PC-3 (cell line): ENCODE results near the gene ETNK1. TPM values are rescaled to one million over a fixed set of nuclear protein-coding genes. Genes with fewer than 3 reads are reported as not detected.

Experiments used
- ATAC-seq: fragments of 200-7000 bp; cut with Tn5 transposase; 2 replicates; pipeline ENCODE4 v1.9.1; 2020; ENCODE audit warnings: mild to moderate bottlenecking, moderate library complexity
- BruUV-seq: library from RNA; stranded (reverse); fragments of 400-500 nt; replicated peaks from 2 replicates; lab custom pipeline; 2021; lab: Mats Ljungman, UMichigan
- CTCF ChIA-PET: fragments of 300-600 bp; sonication (Branson Sonifier 250); formaldehyde crosslinking; loops from one replicate; lab custom pipeline; 2022; ENCODE audit warnings: antibody characterized with exemption; lab: Charles Lee
- POLR2A ChIA-PET: fragments of 300-600 bp; sonication (Branson Sonifier 250); formaldehyde crosslinking; loops from one replicate; lab custom pipeline; 2022; ENCODE audit warnings: antibody characterized with exemption; ENCODE audit not compliant: unreplicated experiment; lab: Charles Lee
- DNase-seq: peaks from one replicate; pipeline ENCODE4 v3.0.0-alpha.2; 2015
- H2AFZ ChIP-seq: fragments of 300-600 bp; sonication (generic); 2 replicates; pipeline ENCODE4 v1.6.0; 2016; ENCODE audit warnings: antibody characterized with exemption, low read length
- H3F3A ChIP-seq: fragments of 300-600 bp; sonication (generic); one replicate; pipeline ENCODE4 v1.6.0; 2017; ENCODE audit warnings: antibody characterized with exemption, low read length, control low read depth, mild to moderate bottlenecking; ENCODE audit not compliant: unreplicated experiment
- H3K27ac ChIP-seq: fragments of 300-600 bp; sonication (generic); 2 replicates; pipeline ENCODE4 v1.5.1; 2016; ENCODE audit warnings: mild to moderate bottlenecking, low read length
- H3K27me3 ChIP-seq: fragments of 300-600 bp; sonication (generic); 2 replicates; pipeline ENCODE4 v1.6.1; 2016; ENCODE audit warnings: low read length, mixed read lengths
- H3K36me3 ChIP-seq: fragments of 300-600 bp; sonication (generic); 2 replicates; pipeline ENCODE4 v1.6.1; 2016; ENCODE audit warnings: low read depth, mixed run types, low read length, mixed read lengths
- H3K4me1 ChIP-seq: fragments of 300-600 bp; sonication (generic); 2 replicates; pipeline ENCODE4 v1.5.1; 2016; ENCODE audit warnings: low read length; ENCODE audit not compliant: insufficient read depth
- H3K4me2 ChIP-seq: fragments of 300-600 bp; sonication (generic); 2 replicates; pipeline ENCODE4 v1.6.0; 2016; ENCODE audit warnings: low read length
- H3K4me3 ChIP-seq: fragments of 300-600 bp; sonication (generic); 2 replicates; pipeline ENCODE4 v1.5.1; 2016; ENCODE audit warnings: mild to moderate bottlenecking, low read length, mixed read lengths
- H3K79me2 ChIP-seq: fragments of 300-600 bp; sonication (generic); 2 replicates; pipeline ENCODE4 v1.6.1; 2017; ENCODE audit warnings: low read length, mixed read lengths
- H3K9ac ChIP-seq: fragments of 300-600 bp; sonication (generic); 2 replicates; pipeline ENCODE4 v1.6.0; 2016; ENCODE audit warnings: mild to moderate bottlenecking, low read length
- H3K9me2 ChIP-seq: fragments of 300-600 bp; sonication (generic); replicated peaks from 2 replicates; pipeline ENCODE4 v1.6.1; 2016; ENCODE audit warnings: mixed run types, low read length, mixed read lengths
- H3K9me3 ChIP-seq: fragments of 300-600 bp; sonication (generic); 2 replicates; pipeline ENCODE4 v1.6.1; 2016; ENCODE audit warnings: low read length, mixed read lengths
- H4K20me1 ChIP-seq: fragments of 300-600 bp; sonication (generic); 2 replicates; pipeline ENCODE4 v1.6.1; 2016; ENCODE audit warnings: low read length, mixed read lengths
- CTCF ChIP-seq: fragments of 300-600 bp; sonication (generic); conservative IDR thresholded peaks from 2 replicates; pipeline ENCODE4 v1.5.1; 2017; ENCODE audit warnings: antibody characterized with exemption, low read depth, mild to moderate bottlenecking, low read length
- EZH2 ChIP-seq: fragments of 300-600 bp; sonication (generic); IDR thresholded peaks from one replicate; pipeline ENCODE4 v1.6.1; 2017; ENCODE audit warnings: antibody characterized with exemption, mild to moderate bottlenecking, low read length; ENCODE audit not compliant: unreplicated experiment
- EZH2phosphoT487 ChIP-seq: fragments of 300-600 bp; sonication (generic); IDR thresholded peaks from 2 replicates; pipeline ENCODE4 v1.6.1; 2018; ENCODE audit warnings: mild to moderate bottlenecking, antibody characterized with exemption, low read length, borderline replicate concordance
- intact Hi-C: fragments of 100-400 bp; cut with micrococcal nuclease; formaldehyde crosslinking; loops from 2 replicates; pipeline ENCODE4 v1.9.0; 2023
- total RNA-seq: library from RNA; depleted of rRNA; stranded (reverse); fragments of >200 nt; gene quantifications from 2 replicates; pipeline ENCODE4 v1.2.3, GENCODE V29; 2014

The ETNK1 gene
- total RNA-seq, 1 experiment from 2014 or later: 17.8 TPM

GRCh38 chr12:22719745-22720144, 94.8 kb downstream of the ETNK1 start:
- peaks cover 50% of the 10 kb centered on the region for H3K27me3 ChIP-seq
- no peaks in the 10 kb centered on the region for H3K4me1 ChIP-seq
- no peaks in the 10 kb centered on the region for H3K9me2 ChIP-seq
- H4K20me1 ChIP-seq: no peaks in the 10 kb centered on the region
- no peak overlapping the region for H3K4me3 ChIP-seq
- DNase-seq: no peak
- H3K79me2 ChIP-seq: no peaks in the 10 kb centered on the region
- ChIA-PET CTCF (no interaction called here), POLR2A (no interaction called here)
- H3K9me3 ChIP-seq: no peaks in the 10 kb centered on the region
- no TSS peak for BruUV-seq
- no peaks in the 10 kb centered on the region for H3F3A ChIP-seq
- H2AFZ ChIP-seq: no peak overlapping the region
- H3K9ac ChIP-seq: no peak overlapping the region
- ATAC-seq: no peak
- no peak overlapping the region for H3K27ac ChIP-seq
- no peak for TF ChIP-seq EZH2
- no peak for TF ChIP-seq CTCF
- no peak for TF ChIP-seq EZH2phosphoT487
- no peak overlapping the region for H3K4me2 ChIP-seq
- intact Hi-C loops: no loop called here
- no peaks in the 10 kb centered on the region for H3K36me3 ChIP-seq

- DNase-seq (no peak), ATAC-seq (no peak)
- intact Hi-C loops: no loop called here
- Histone ChIP-seq H3K9ac (no peak overlapping the region), H3K4me1 (no peaks in the 10 kb centered on the region), H3K79me2 (no peaks in the 10 kb centered on the region), H3K27ac (no peak overlapping the region), H3K27me3 (peaks cover 61% of the 10 kb centered on the region), H3K9me3 (no peaks in the 10 kb centered on the region), H3K9me2 (no peaks in the 10 kb centered on the region), H3K4me2 (no peak overlapping the region), H2AFZ (no peak overlapping the region), H3K36me3 (no peaks in the 10 kb centered on the region), H3F3A (no peaks in the 10 kb centered on the region), H3K4me3 (no peak overlapping the region), H4K20me1 (no peaks in the 10 kb centered on the region)
- CTCF ChIA-PET: no interaction called here
- no TSS peak for BruUV-seq
- POLR2A ChIA-PET: no interaction called here
- TF ChIP-seq EZH2phosphoT487: no peak
- TF ChIP-seq CTCF: no peak
- TF ChIP-seq EZH2: no peak
These were observed 97.1 kb downstream of the ETNK1 start for GRCh38 chr12:22722081-22722480.

GRCh38 chr12:22722779-22723178, 97.8 kb downstream of the ETNK1 start:
- ChIA-PET CTCF (no interaction called here), POLR2A (no interaction called here)
- Histone ChIP-seq H3K4me2 (no peak overlapping the region), H3K9ac (no peak overlapping the region), H3F3A (no peaks in the 10 kb centered on the region), H3K9me2 (no peaks in the 10 kb centered on the region), H3K36me3 (no peaks in the 10 kb centered on the region), H3K4me3 (no peak overlapping the region), H3K4me1 (no peaks in the 10 kb centered on the region), H4K20me1 (no peaks in the 10 kb centered on the region), H2AFZ (no peak overlapping the region), H3K9me3 (no peaks in the 10 kb centered on the region), H3K79me2 (no peaks in the 10 kb centered on the region), H3K27me3 (peaks cover 66% of the 10 kb centered on the region), H3K27ac (no peak overlapping the region)
- BruUV-seq: no TSS peak
- DNase-seq (no peak), ATAC-seq (no peak)
- no peak for TF ChIP-seq EZH2
- TF ChIP-seq EZH2phosphoT487: no peak
- TF ChIP-seq CTCF: no peak
- intact Hi-C loops: no loop called here
